NCI-H526 treated with DMSO at 0.1 percent for 48 hours (cell line): ENCODE measurements around the gene SYNM.
"Not testable (repeated sequence)": the region's sequence is repeated elsewhere in the genome, so short reads cannot be mapped to it uniquely, and the experiment has no call there.

Experiments used
- DNase-seq: peaks from one replicate; lab custom pipeline; 2025; lab: John Stamatoyannopoulos, UW

The SYNM gene

GRCh38 chr15:99104788-99105513 lies at the start of gene SYNM:
SYNM (plus strand) TSS chr15:99105080; CDS start chr15:99105200, 120 bp downstream.
- peak; percentile 73 for DNase-seq

DNA sequence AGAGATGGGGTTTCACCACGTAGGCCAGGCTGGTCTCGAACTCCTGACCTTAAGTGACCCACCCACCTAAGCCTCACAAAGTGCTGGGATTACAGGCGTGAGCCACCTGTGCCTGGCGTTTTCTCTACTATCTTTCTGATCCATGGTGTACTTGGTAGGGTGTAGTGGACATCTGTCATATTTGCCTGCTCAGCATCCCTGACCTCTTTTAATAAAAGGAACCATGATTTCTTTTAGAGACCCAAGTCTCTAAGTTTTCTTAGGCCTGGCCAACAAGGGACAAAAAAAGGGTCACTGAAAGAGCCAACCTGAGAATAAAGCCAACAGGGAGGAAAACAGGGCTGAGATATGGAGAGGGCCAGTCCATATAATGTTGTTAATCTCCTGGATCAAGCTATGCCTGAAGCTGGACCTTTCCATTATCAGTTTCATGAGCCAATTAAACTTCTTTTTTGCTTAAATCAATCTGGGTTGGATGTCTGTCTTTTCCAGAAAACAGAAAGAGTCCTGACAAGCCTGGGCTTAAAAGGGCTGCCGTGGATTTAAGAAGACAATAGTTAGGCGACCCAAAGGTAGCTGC lies 49.2 kb upstream of the SYNM start:
- no peak for DNase-seq

GRCh38 chr15:99057020-99057419 lies 47.9 kb upstream of the SYNM start:
- no peak for DNase-seq

GRCh38 chr15:99057697-99058420 lies 47.0 kb upstream of the SYNM start:
- DNase-seq = no peak

DNA sequence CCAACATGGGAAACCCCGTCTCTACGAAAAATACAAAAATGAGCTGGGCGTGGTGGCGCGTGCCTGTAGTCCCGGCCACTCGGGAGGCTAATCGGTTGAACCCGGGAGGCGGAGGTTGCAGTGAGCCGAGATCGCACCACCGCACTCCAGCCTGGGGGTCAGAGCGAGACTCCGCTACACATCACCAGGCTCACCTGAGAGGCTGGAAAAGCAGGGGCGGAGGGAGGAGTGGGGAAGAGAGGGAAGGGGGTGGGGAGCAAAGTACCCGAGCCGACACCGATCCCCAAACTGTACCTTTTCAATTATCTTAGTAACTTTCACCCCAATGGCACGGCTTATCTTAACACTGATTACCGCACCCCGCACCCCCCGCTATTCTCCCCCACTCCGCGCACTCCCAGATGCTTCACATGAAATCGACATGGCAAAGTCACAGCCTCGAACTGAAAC lies 46.4 kb upstream of the SYNM start:
- peak; percentile 17 for DNase-seq

- peak; percentile 17 for DNase-seq
Observed at GRCh38 chr15:99059010-99059981, 45.6 kb upstream of the SYNM start.

DNA sequence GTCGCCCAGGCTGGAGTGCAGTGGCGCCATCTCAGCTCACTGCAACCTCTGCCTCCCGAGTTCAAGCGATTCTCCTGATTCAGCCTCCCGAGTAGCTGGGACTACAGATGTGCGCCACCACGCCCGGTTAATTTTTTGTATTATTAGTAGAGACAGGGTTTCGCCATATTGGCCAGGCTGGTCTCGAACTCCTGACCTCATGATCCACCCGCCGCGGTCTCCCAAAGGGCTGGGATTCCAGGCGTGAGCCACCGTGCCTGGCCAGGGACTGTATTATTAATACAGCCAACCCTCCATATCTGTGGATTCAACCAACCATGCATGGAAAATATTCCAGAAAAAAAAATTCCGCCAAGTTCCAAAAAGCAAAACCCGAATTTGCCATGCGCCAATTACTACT lies 44.7 kb upstream of the SYNM start:
- not testable (repeated sequence) for DNase-seq

DNA sequence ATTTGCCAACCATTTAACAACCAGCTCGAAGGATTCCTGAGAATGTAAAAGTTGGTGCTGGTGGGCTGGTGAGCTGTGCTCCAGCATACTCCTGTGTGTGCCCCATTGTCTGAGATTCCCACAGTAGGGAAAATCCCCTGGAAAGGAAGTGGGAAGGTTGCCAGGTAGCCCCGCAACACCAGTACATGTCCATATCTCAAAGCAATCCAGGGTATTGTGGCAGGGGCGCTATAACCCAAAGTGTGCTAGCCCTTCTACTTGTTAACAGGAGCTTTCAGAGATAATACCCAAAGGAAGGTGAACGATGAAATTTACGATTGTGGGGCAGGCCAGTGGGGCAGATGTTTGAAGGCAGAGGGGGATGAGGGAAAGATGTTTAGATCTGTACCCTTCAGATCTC lies 42.7 kb upstream of the SYNM start:
- no peak for DNase-seq

- no peak for DNase-seq
Observed at GRCh38 chr15:99068186-99068585, 36.7 kb upstream of the SYNM start.

- DNase-seq = no peak
Observed at GRCh38 chr15:99070208-99070607, 34.7 kb upstream of the SYNM start.

GRCh38 chr15:99071091-99071680 lies 33.7 kb upstream of the SYNM start:
- no peak for DNase-seq

- DNase-seq = no peak
Observed at GRCh38 chr15:99073008-99073717, 31.7 kb upstream of the SYNM start.

DNA sequence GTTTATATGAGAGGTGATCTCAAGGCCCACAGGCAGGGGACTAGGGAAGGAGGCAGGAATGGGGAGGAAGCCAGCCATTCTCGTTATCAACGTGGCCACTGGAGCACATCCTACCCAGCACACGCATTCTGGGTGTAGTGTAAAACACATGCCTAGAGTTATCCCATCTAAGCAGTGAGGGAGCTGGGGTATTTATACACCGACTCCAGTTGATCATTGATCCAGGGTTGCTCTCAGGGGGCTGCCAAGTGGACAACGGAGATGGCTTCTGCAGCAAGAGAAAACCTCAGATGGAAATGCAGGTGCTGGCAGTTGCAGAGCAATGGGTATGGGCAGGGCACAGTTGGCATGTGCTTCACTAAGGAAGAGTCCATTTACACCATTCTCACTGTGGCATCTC lies 30.4 kb upstream of the SYNM start:
- DNase-seq = no peak

GRCh38 chr15:99075059-99075652 lies 29.7 kb upstream of the SYNM start:
- DNase-seq = not testable (repeated sequence)

DNA sequence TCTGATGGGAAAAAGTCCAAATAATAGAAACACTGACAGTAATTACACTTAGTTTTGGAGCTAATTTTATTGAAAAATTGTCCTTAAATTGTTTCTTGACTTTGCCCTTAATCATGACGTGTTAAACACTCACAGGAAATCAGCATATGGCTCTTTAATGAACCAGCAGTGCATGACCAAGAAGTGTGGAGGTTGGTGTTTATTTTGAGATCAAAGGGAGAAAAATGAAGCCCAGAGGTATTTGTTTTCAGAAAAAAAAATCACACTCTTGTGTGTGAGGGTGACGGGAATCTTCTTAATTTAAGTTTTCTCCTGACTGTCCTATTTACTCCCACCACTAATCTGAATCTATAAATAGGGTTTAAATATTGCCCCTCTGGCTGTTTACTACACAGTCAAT lies 28.8 kb upstream of the SYNM start:
- no peak for DNase-seq

- DNase-seq = peak; percentile 74
Observed at GRCh38 chr15:99076555-99077308, 28.1 kb upstream of the SYNM start.

DNA sequence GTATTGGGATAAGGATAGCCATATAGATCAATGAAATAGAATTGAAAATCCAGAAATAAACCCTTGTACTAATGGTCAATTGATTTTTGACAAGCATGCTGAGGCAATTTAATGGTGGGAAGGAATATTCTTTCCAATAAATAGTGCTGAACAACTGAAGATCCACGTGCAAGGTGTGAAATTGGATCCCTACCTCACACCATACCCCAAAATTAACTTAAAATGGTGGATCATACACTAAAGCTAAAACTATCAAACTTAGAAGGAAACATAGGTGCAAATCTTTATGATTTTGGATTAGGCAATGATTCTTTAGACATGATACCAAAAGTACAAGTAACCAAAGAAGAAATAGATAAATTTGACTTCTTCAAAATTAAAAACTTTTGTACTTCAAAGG lies 22.1 kb upstream of the SYNM start:
- no peak for DNase-seq

GRCh38 chr15:99084965-99085364 lies 19.9 kb upstream of the SYNM start:
- no peak for DNase-seq

- no peak for DNase-seq
Observed at GRCh38 chr15:99085413-99086326, 19.2 kb upstream of the SYNM start.
